ENCODE measurements around the gene ATP12A. TPM values are rescaled to one million over a fixed set of nuclear protein-coding genes. Genes with fewer than 3 reads are reported as not detected.

Gene ATP12A
- total RNA-seq, 1 experiment from 2014 or later = 0.47 TPM

DNA sequence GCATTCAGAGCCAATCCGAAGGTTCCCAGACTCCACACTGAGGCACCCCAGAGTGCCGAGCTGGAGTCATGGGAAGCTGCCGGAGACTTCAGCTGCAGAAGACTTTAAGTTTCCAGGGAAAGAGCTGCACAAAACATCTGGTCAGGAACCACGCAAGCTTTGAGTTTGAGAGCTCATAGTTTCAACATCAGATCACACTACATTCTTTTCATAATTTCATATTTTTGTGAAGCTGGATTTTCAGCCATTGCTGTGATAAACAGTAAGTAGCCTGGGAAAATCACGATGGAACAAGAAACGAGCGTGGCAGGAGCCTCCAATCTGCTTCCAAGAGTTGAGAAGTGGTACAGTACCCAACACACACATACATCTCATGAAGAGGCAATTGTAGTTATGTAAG, 25.5 kb upstream of the ATP12A start:
- no peak for DNase-seq (ENCODE audit: low spot score)
- TF ChIP-seq EZH2 (IDR thresholded peaks at IDR 0.05; ENCODE audit: borderline replicate concordance, low read depth, low read length, poor library complexity, severe bottlenecking) = no peak
- no peaks in the 10 kb centered on the region for H3K36me3 ChIP-seq (ENCODE audit: insufficient read depth, low read length, poor library complexity, severe bottlenecking)
- intact Hi-C loops (cut with micrococcal nuclease; ENCODE audit: unreplicated experiment) = no loop called here
- no peak overlapping the region for H3K27ac ChIP-seq (ENCODE audit: low read depth, low read length, poor library complexity, severe bottlenecking)
- CTCF ChIA-PET = no interaction called here
- BruUV-seq (replicated peaks) = no TSS peak
- no peak overlapping the region for H3K4me3 ChIP-seq (ENCODE audit: low read depth, low read length, poor library complexity, severe bottlenecking)
- H3K4me1 ChIP-seq (ENCODE audit: insufficient read depth, low read length, poor library complexity, severe bottlenecking) = no peaks in the 10 kb centered on the region
- H3K9me3 ChIP-seq (ENCODE audit: low read depth, low read length, poor library complexity, severe bottlenecking) = no peaks in the 10 kb centered on the region
- H3K27me3 ChIP-seq (replicated peaks; ENCODE audit: insufficient read depth, low read depth, low read length, poor library complexity) = no peaks in the 10 kb centered on the region
- POLR2A ChIA-PET (ENCODE audit: low non-redundant PET) = no interaction called here

DNA sequence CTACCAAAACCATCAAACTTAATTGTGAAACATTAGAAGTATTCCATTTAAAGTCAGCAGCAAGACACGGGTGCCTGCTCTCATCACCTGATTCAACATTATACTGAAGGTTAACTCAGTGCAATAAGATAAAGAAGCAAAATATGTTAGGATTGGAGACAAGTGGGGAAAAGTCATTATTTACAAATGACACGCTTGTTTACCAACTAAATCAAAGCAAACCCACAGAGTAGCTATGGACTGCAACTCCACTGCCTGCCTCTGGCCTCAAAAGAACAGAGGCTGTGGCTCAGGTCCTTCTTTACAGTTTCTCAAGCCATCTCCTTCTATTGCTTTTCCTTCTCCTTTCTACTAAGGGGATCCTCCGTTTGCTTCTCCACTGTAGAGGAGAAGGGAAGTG, 21.0 kb upstream of the ATP12A start:
- BruUV-seq (replicated peaks) = no TSS peak
- Histone ChIP-seq H3K36me3 (ENCODE audit: insufficient read depth, low read length, poor library complexity, severe bottlenecking) (no peaks in the 10 kb centered on the region), H3K27me3 (replicated peaks; ENCODE audit: insufficient read depth, low read depth, low read length, poor library complexity) (no peaks in the 10 kb centered on the region), H3K4me3 (ENCODE audit: low read depth, low read length, poor library complexity, severe bottlenecking) (no peak overlapping the region), H3K4me1 (ENCODE audit: insufficient read depth, low read length, poor library complexity, severe bottlenecking) (no peaks in the 10 kb centered on the region), H3K9me3 (ENCODE audit: low read depth, low read length, poor library complexity, severe bottlenecking) (no peaks in the 10 kb centered on the region), H3K27ac (ENCODE audit: low read depth, low read length, poor library complexity, severe bottlenecking) (no peak overlapping the region)
- intact Hi-C loops (cut with micrococcal nuclease; ENCODE audit: unreplicated experiment) = no loop called here
- CTCF ChIA-PET = no interaction called here
- POLR2A ChIA-PET (ENCODE audit: low non-redundant PET) = no interaction called here
- no peak for TF ChIP-seq EZH2 (IDR thresholded peaks at IDR 0.05; ENCODE audit: borderline replicate concordance, low read depth, low read length, poor library complexity, severe bottlenecking)
- TF ChIP-seq, protein P1, sequence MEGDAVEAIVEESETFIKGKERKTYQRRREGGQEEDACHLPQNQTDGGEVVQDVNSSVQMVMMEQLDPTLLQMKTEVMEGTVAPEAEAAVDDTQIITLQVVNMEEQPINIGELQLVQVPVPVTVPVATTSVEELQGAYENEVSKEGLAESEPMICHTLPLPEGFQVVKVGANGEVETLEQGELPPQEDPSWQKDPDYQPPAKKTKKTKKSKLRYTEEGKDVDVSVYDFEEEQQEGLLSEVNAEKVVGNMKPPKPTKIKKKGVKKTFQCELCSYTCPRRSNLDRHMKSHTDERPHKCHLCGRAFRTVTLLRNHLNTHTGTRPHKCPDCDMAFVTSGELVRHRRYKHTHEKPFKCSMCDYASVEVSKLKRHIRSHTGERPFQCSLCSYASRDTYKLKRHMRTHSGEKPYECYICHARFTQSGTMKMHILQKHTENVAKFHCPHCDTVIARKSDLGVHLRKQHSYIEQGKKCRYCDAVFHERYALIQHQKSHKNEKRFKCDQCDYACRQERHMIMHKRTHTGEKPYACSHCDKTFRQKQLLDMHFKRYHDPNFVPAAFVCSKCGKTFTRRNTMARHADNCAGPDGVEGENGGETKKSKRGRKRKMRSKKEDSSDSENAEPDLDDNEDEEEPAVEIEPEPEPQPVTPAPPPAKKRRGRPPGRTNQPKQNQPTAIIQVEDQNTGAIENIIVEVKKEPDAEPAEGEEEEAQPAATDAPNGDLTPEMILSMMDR (conservative IDR thresholded peaks at IDR 0.05; ENCODE audit: low read depth, low read length) = no peak
- DNase-seq (ENCODE audit: low spot score) = no peak

DNA sequence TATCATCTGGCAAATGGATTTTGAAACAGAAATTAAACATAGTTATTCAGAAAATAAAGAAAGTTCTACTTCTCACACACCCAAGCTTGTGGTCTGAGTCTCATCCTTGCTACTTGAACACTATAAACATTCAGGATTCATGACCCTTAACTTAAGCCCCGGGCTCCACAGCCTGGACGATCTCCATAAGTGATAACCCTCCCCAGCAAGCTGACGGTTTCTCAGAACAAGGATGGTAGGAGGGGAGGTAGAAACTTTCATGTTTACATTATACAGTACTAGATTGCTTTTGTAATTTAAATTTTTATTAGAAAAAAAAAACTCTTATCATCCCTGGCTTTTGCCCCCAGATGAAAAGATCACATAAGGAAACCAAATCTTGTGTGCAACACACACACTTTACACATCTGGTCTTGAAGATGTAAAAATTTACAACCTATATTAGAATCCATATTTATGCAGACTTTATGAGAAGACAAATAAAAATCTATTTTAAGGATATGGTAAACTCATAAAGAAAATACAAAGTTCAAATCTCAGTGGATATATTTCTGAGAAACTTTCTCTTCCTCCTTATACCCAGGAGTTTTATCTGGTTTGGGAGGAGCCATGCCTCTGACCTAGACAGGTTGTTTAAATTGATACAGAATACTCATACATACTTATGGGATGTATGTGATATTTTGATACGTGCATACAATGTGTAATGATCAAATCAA, 20.0 kb upstream of the ATP12A start:
- BruUV-seq (replicated peaks) = no TSS peak
- CTCF ChIA-PET = no interaction called here
- H3K4me3 ChIP-seq (ENCODE audit: low read depth, low read length, poor library complexity, severe bottlenecking) = no peak overlapping the region
- no peak for DNase-seq (ENCODE audit: low spot score)
- no peak overlapping the region for H3K27ac ChIP-seq (ENCODE audit: low read depth, low read length, poor library complexity, severe bottlenecking)
- H3K27me3 ChIP-seq (replicated peaks; ENCODE audit: insufficient read depth, low read depth, low read length, poor library complexity) = no peaks in the 10 kb centered on the region
- no peaks in the 10 kb centered on the region for H3K9me3 ChIP-seq (ENCODE audit: low read depth, low read length, poor library complexity, severe bottlenecking)
- POLR2A ChIA-PET (ENCODE audit: low non-redundant PET) = no interaction called here
- no peaks in the 10 kb centered on the region for H3K36me3 ChIP-seq (ENCODE audit: insufficient read depth, low read length, poor library complexity, severe bottlenecking)
- intact Hi-C loops (cut with micrococcal nuclease; ENCODE audit: unreplicated experiment) = no loop called here
- TF ChIP-seq, protein P1 (conservative IDR thresholded peaks at IDR 0.05; ENCODE audit: low read depth, low read length) = no peak
- no peak for TF ChIP-seq EZH2 (IDR thresholded peaks at IDR 0.05; ENCODE audit: borderline replicate concordance, low read depth, low read length, poor library complexity, severe bottlenecking)
- H3K4me1 ChIP-seq (ENCODE audit: insufficient read depth, low read length, poor library complexity, severe bottlenecking) = no peaks in the 10 kb centered on the region

DNA sequence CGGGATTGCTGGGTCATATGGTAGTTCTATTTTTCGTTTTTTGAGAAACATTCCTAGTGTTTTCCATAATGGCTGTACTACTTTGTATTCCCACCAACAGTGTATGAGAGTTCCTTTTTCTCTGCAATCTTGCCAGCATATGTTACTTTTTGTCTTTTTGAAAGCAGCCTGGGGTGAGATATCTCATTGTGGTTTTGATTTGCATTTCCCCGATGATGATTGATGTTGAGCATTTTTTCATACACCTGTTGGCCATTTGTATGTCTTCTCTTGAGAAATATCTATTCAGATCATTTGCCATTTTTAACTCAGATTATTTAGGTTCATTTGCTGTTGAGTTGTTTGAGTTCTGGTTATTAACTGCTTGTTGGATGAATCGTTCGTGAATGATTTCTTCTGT, 18.5 kb upstream of the ATP12A start:
- intact Hi-C loops (cut with micrococcal nuclease; ENCODE audit: unreplicated experiment) = no loop called here
- Histone ChIP-seq H3K4me3 (ENCODE audit: low read depth, low read length, poor library complexity, severe bottlenecking) (no peak overlapping the region), H3K4me1 (ENCODE audit: insufficient read depth, low read length, poor library complexity, severe bottlenecking) (no peaks in the 10 kb centered on the region), H3K27me3 (replicated peaks; ENCODE audit: insufficient read depth, low read depth, low read length, poor library complexity) (no peaks in the 10 kb centered on the region), H3K27ac (ENCODE audit: low read depth, low read length, poor library complexity, severe bottlenecking) (no peak overlapping the region), H3K36me3 (ENCODE audit: insufficient read depth, low read length, poor library complexity, severe bottlenecking) (no peaks in the 10 kb centered on the region), H3K9me3 (ENCODE audit: low read depth, low read length, poor library complexity, severe bottlenecking) (no peaks in the 10 kb centered on the region)
- TF ChIP-seq EZH2 (IDR thresholded peaks at IDR 0.05; ENCODE audit: borderline replicate concordance, low read depth, low read length, poor library complexity, severe bottlenecking) = no peak
- TF ChIP-seq, protein P1 (conservative IDR thresholded peaks at IDR 0.05; ENCODE audit: low read depth, low read length) = no peak
- BruUV-seq (replicated peaks) = no TSS peak
- no peak for DNase-seq (ENCODE audit: low spot score)
- POLR2A ChIA-PET (ENCODE audit: low non-redundant PET) = no interaction called here
- CTCF ChIA-PET = no interaction called here

Data from A673 (cell line).